ENCODE measurements around the gene CD2BP2. TPM values are rescaled to one million over a fixed set of nuclear protein-coding genes. Genes with fewer than 3 reads are reported as not detected.
A peak's percentile ranks its signal among the peaks of the same experiment; 100 is the strongest.

Gene CD2BP2
- total and polyA plus RNA-seq, 9 of the 15 experiments (the other 6 are each of a cell fraction or from before 2014, with no cell fraction given), result 3.9 to 51.1 (median 32.8) TPM

DNA sequence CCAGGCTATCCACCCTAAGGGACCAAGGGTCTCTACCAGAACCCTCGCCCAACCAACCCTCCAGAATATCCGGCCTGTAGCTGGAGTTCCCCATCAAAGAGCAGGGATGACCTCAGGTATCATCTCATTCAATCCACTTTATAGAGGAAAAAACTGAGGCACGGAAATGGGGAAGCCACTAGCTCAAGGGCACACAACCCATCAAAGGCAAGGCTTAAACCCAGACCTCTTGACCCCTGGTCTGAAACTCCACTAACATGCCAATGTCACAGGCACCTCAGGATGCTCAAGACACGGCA is 13.6 kb upstream of the CD2BP2 start (continued):
- TF ChIP-seq FOXP1 (CRISPR knock-in tag; IDR thresholded peaks at IDR 0.05) (0 out of 2 replicates have a peak, but pooled peaks have one; percentile 5), ZNF184 (CRISPR knock-in tag; IDR thresholded peaks at IDR 0.05) (no peak)
- TF ChIP-seq, protein P1, sequence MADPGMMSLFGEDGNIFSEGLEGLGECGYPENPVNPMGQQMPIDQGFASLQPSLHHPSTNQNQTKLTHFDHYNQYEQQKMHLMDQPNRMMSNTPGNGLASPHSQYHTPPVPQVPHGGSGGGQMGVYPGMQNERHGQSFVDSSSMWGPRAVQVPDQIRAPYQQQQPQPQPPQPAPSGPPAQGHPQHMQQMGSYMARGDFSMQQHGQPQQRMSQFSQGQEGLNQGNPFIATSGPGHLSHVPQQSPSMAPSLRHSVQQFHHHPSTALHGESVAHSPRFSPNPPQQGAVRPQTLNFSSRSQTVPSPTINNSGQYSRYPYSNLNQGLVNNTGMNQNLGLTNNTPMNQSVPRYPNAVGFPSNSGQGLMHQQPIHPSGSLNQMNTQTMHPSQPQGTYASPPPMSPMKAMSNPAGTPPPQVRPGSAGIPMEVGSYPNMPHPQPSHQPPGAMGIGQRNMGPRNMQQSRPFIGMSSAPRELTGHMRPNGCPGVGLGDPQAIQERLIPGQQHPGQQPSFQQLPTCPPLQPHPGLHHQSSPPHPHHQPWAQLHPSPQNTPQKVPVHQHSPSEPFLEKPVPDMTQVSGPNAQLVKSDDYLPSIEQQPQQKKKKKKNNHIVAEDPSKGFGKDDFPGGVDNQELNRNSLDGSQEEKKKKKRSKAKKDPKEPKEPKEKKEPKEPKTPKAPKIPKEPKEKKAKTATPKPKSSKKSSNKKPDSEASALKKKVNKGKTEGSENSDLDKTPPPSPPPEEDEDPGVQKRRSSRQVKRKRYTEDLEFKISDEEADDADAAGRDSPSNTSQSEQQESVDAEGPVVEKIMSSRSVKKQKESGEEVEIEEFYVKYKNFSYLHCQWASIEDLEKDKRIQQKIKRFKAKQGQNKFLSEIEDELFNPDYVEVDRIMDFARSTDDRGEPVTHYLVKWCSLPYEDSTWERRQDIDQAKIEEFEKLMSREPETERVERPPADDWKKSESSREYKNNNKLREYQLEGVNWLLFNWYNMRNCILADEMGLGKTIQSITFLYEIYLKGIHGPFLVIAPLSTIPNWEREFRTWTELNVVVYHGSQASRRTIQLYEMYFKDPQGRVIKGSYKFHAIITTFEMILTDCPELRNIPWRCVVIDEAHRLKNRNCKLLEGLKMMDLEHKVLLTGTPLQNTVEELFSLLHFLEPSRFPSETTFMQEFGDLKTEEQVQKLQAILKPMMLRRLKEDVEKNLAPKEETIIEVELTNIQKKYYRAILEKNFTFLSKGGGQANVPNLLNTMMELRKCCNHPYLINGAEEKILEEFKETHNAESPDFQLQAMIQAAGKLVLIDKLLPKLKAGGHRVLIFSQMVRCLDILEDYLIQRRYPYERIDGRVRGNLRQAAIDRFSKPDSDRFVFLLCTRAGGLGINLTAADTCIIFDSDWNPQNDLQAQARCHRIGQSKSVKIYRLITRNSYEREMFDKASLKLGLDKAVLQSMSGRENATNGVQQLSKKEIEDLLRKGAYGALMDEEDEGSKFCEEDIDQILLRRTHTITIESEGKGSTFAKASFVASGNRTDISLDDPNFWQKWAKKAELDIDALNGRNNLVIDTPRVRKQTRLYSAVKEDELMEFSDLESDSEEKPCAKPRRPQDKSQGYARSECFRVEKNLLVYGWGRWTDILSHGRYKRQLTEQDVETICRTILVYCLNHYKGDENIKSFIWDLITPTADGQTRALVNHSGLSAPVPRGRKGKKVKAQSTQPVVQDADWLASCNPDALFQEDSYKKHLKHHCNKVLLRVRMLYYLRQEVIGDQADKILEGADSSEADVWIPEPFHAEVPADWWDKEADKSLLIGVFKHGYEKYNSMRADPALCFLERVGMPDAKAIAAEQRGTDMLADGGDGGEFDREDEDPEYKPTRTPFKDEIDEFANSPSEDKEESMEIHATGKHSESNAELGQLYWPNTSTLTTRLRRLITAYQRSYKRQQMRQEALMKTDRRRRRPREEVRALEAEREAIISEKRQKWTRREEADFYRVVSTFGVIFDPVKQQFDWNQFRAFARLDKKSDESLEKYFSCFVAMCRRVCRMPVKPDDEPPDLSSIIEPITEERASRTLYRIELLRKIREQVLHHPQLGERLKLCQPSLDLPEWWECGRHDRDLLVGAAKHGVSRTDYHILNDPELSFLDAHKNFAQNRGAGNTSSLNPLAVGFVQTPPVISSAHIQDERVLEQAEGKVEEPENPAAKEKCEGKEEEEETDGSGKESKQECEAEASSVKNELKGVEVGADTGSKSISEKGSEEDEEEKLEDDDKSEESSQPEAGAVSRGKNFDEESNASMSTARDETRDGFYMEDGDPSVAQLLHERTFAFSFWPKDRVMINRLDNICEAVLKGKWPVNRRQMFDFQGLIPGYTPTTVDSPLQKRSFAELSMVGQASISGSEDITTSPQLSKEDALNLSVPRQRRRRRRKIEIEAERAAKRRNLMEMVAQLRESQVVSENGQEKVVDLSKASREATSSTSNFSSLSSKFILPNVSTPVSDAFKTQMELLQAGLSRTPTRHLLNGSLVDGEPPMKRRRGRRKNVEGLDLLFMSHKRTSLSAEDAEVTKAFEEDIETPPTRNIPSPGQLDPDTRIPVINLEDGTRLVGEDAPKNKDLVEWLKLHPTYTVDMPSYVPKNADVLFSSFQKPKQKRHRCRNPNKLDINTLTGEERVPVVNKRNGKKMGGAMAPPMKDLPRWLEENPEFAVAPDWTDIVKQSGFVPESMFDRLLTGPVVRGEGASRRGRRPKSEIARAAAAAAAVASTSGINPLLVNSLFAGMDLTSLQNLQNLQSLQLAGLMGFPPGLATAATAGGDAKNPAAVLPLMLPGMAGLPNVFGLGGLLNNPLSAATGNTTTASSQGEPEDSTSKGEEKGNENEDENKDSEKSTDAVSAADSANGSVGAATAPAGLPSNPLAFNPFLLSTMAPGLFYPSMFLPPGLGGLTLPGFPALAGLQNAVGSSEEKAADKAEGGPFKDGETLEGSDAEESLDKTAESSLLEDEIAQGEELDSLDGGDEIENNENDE (IDR thresholded peaks at IDR 0.05; ENCODE audit: low read depth, low read length), result no peak
- TF ChIP-seq, protein P2, sequence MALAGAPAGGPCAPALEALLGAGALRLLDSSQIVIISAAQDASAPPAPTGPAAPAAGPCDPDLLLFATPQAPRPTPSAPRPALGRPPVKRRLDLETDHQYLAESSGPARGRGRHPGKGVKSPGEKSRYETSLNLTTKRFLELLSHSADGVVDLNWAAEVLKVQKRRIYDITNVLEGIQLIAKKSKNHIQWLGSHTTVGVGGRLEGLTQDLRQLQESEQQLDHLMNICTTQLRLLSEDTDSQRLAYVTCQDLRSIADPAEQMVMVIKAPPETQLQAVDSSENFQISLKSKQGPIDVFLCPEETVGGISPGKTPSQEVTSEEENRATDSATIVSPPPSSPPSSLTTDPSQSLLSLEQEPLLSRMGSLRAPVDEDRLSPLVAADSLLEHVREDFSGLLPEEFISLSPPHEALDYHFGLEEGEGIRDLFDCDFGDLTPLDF (CRISPR knock-in tag; IDR thresholded peaks at IDR 0.05), result no peak
